ENCODE results near the gene FKBP5.

DNA sequence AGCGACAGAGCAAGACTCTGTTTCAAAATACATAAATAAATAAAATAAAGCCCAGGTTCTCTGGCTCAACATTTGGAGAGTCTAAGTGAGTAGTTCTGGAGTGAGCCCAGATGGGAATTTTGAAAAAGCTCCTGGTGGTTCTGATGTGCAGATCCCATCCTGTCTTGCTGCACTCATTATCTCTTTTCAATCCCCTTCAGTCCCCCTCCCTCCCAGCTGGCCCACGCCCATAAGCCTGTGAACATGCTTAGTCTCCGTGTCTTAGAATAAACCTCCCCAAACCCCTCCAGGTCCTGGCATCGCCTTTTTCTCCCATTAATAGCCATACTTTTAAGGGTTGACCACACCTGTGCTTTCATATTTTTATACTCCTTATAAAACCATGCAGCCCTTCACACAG, 156.6 kb downstream of the FKBP5 start:
- TF ChIP-seq POLR2A (IDR thresholded peaks at IDR 0.05) (no peak), EP300 (IDR thresholded peaks at IDR 0.05) (no peak)
- TF ChIP-seq, protein P1, sequence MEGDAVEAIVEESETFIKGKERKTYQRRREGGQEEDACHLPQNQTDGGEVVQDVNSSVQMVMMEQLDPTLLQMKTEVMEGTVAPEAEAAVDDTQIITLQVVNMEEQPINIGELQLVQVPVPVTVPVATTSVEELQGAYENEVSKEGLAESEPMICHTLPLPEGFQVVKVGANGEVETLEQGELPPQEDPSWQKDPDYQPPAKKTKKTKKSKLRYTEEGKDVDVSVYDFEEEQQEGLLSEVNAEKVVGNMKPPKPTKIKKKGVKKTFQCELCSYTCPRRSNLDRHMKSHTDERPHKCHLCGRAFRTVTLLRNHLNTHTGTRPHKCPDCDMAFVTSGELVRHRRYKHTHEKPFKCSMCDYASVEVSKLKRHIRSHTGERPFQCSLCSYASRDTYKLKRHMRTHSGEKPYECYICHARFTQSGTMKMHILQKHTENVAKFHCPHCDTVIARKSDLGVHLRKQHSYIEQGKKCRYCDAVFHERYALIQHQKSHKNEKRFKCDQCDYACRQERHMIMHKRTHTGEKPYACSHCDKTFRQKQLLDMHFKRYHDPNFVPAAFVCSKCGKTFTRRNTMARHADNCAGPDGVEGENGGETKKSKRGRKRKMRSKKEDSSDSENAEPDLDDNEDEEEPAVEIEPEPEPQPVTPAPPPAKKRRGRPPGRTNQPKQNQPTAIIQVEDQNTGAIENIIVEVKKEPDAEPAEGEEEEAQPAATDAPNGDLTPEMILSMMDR (IDR thresholded peaks at IDR 0.05) = no peak

Measured in stomach (tissue), 4 donors.